ENCODE results near the gene CNTN5. TPM values are rescaled to one million over a fixed set of nuclear protein-coding genes. Genes with fewer than 3 reads are reported as not detected.

The CNTN5 gene
- total RNA-seq, 2 donors from 2014 or later, result not detected

DNA sequence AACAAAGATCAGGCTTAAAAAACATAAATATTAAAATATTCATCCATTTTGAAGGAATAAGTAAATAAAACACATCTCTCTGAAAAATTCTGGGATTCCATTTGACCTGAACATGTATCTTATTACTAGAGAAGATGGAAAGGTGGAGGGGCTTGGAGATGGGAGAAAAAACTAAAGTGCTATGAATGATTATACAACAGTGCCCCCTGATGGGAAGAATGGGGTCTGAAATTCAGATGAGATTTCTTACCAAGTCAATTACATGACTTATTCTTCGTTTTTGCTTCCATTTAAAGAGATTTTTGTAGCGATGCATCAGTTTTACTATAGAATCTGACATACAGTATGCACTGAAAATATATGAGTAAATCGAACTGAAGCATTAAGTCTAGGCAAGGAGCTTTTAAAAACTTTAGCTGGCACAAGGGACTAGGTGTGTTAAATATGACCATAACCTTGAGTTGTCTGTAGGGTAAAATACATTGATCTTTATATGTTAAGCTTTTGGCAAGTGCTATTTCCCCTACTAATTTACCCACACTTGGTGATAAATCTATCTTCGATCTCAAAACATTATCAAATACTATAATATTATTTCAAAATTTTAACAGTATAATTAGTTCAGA is 718.8 kb downstream of the CNTN5 start:
- Mint-ChIP-seq H3K4me1 (ENCODE audit: low read depth) (no peaks in the 10 kb centered on the region), H3K36me3 (ENCODE audit: insufficient read depth in 2 of 2) (peaks cover 0 to 2% of the 10 kb centered on the region in 2 donors), H3K27ac (no peak overlapping the region), H3K9me3 (peaks cover 8 to 10% of the 10 kb centered on the region in 2 donors), H3K27me3 (ENCODE audit: low read depth) (no peaks in the 10 kb centered on the region), H3K4me3 (no peak overlapping the region)
- ATAC-seq (replicated peaks in 1 of 2) (no peak), DNase-seq (no peak)

DNA sequence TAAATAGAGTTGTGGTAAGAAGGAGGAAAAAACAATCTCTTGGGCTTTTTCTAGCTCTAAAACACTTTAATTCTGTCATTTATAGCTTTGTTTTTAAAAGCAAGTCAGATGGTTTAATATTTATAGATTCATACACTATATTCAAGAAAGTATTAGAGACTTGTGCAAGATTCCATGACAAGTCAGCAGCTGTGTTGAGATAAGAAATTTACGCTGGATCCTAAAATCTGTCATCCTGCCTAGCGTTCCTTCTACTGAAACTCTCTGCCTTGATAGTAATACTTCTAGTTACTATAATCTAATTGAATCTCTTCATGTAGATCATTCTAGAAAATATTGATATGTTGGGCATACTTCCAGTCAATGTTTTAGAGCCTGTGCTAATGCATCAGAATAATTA is 721.8 kb downstream of the CNTN5 start:
- H3K4me3 Mint-ChIP-seq, result no peak overlapping the region
- peaks cover 2% of the 10 kb centered on the region in 2 donors for H3K9me3 Mint-ChIP-seq
- ATAC-seq (replicated peaks in 1 of 2), result no peak
- no peaks in the 10 kb centered on the region for H3K36me3 Mint-ChIP-seq (ENCODE audit: insufficient read depth in 2 of 2)
- no peaks in the 10 kb centered on the region for H3K27me3 Mint-ChIP-seq (ENCODE audit: low read depth)
- no peak overlapping the region for H3K27ac Mint-ChIP-seq
- no peaks in the 10 kb centered on the region for H3K4me1 Mint-ChIP-seq (ENCODE audit: low read depth)
- DNase-seq, result no peak

DNA sequence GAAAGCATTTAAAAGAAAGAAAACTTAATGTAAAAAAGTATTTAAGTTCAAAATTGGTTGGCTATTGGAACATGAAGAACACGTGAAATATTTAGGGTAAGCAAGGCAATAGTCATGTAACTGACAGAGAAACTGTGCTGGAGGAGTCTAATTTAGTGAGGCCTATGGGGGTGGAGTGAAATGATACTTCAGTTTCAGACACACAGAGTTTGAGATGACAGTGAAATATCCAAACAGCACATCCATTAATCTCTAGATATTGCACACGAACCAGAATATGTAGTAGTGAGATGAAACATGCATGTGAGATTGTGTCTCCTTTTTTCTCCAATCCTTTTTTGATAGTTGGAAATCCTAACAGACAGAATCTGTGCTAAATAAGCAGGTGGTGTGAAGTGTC is 739.0 kb downstream of the CNTN5 start:
- no peaks in the 10 kb centered on the region for H3K36me3 Mint-ChIP-seq (ENCODE audit: insufficient read depth in 2 of 2)
- no peak overlapping the region for H3K4me3 Mint-ChIP-seq
- no peak overlapping the region for H3K27ac Mint-ChIP-seq
- H3K9me3 Mint-ChIP-seq, result peaks cover 2 to 6% of the 10 kb centered on the region in 2 donors
- H3K27me3 Mint-ChIP-seq (ENCODE audit: low read depth), result no peaks in the 10 kb centered on the region
- DNase-seq (no peak), ATAC-seq (replicated peaks in 1 of 2) (no peak)
- H3K4me1 Mint-ChIP-seq (ENCODE audit: low read depth), result no peaks in the 10 kb centered on the region

DNA sequence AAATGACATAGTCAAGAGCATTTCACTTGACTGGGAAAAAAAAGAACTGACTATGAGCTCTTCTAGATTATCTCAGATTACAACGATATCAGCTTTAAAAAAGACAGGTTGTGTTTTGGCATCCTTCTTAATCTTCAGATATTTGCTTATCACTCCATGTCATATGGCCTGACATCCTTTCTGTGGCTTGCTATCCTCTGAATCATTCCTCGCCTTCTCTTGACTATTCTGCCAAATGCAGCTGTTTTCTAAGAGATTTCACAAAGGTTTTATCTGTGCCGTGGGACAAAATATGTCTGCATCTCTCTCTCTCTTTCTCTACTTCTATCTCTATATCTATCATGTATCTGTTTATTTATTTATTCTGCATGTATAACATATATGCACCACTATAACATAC is 746.1 kb downstream of the CNTN5 start:
- ATAC-seq (replicated peaks in 1 of 2) (no peak), DNase-seq (no peak)
- no peaks in the 10 kb centered on the region for H3K36me3 Mint-ChIP-seq (ENCODE audit: insufficient read depth in 2 of 2)
- no peaks in the 10 kb centered on the region for H3K27me3 Mint-ChIP-seq (ENCODE audit: low read depth)
- H3K4me1 Mint-ChIP-seq (ENCODE audit: low read depth), result no peaks in the 10 kb centered on the region
- H3K27ac Mint-ChIP-seq, result no peak overlapping the region
- H3K9me3 Mint-ChIP-seq, result peaks cover 0 to 4% of the 10 kb centered on the region in 2 donors
- no peak overlapping the region for H3K4me3 Mint-ChIP-seq

DNA sequence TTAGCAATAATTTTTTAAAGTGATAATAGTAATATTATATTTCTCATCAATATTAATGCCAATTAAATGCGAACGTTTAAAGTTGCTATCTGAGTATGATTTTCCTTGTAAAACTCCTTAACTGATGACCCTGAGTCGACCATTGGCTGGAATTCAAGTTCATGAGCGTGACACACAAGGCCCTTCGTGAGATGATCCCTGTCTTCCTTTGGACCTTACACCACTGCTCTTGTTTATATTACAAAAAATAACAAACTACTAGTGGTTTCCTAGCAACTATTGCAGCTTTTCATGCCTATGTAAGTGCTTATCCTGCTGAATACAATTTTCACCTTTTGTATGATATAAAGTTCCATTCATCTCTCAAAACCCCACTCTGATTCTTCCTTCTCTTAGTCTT is 752.9 kb downstream of the CNTN5 start:
- Mint-ChIP-seq H3K4me3 (no peak overlapping the region), H3K4me1 (ENCODE audit: low read depth) (no peaks in the 10 kb centered on the region), H3K27me3 (ENCODE audit: low read depth) (no peaks in the 10 kb centered on the region), H3K36me3 (ENCODE audit: insufficient read depth in 2 of 2) (no peaks in the 10 kb centered on the region), H3K27ac (no peak overlapping the region), H3K9me3 (peaks cover 0 to 4% of the 10 kb centered on the region in 2 donors)
- DNase-seq (no peak), ATAC-seq (replicated peaks in 1 of 2) (no peak)

DNA sequence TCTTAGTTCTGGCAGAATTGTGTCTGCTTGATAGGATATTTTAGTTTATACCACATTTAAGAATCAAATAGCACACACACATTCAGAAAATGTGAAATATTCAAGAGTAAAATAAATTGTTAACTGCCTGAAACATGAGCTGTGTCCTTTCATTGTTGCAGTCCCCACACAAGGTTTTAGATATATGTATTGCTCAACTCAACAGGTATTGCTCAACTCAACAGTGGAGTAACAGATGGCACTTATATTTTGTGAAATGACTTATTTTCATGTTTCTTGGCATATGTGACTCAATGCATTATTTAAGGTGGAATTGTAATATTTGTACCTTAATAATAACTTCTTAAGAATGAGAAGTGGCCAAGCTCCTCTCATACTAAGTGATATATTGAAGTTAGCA is 760.3 kb downstream of the CNTN5 start:
- H3K9me3 Mint-ChIP-seq, result peaks cover 7 to 10% of the 10 kb centered on the region in 2 donors
- DNase-seq, result no peak
- no peaks in the 10 kb centered on the region for H3K36me3 Mint-ChIP-seq (ENCODE audit: insufficient read depth in 2 of 2)
- ATAC-seq (replicated peaks in 1 of 2), result no peak
- H3K27me3 Mint-ChIP-seq (ENCODE audit: low read depth), result no peaks in the 10 kb centered on the region
- no peak overlapping the region for H3K27ac Mint-ChIP-seq
- no peak overlapping the region for H3K4me3 Mint-ChIP-seq
- H3K4me1 Mint-ChIP-seq (ENCODE audit: low read depth), result no peaks in the 10 kb centered on the region

DNA sequence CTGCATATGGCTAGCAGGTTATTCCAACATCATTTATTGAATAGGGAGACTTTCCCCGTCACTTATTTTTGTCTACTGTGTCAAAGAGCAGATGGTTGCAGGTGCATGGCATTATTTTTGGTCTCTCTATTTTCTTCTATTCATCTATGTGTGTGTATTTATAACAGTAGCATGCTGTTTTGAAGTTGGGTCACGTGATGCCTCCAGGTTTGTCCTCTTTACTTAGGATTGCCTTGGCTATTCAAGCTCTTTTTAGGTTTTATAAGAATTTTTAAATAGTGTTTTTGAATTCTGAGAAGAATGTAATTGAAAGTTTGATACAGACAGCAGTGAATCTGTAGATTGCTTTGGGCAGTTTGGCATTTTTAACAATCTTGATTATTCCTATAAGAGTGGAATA is 770.6 kb downstream of the CNTN5 start:
- H3K27me3 Mint-ChIP-seq (ENCODE audit: low read depth), result no peaks in the 10 kb centered on the region

DNA sequence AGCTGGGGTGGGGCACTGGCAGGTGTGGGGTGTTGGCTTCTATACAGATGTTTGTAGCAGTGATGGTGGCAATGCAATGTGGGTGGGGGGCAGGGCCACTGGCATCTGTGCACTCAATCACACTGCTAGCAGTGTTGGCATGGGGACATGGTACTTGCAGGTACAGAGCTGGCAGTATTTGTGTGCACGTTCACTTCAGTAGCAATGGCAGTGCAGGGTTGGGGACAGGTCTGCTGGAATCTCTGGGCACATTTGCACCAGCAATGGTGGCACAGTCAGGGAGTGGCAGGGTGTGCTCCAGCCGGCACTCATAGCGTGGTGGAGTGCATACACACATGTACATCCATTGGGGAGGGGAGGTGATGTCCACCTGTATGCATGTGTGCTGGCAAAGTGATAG is 775.2 kb downstream of the CNTN5 start:
- Mint-ChIP-seq H3K4me3 (no peak overlapping the region), H3K27ac (no peak overlapping the region), H3K36me3 (ENCODE audit: insufficient read depth in 2 of 2) (peaks cover 0 to 4% of the 10 kb centered on the region in 2 donors), H3K27me3 (ENCODE audit: low read depth) (no peaks in the 10 kb centered on the region), H3K4me1 (ENCODE audit: low read depth) (no peaks in the 10 kb centered on the region), H3K9me3 (peaks cover 16 to 29% of the 10 kb centered on the region in 2 donors)
- ATAC-seq (replicated peaks in 1 of 2), result no peak
- DNase-seq, result no peak

More for the DNA sequence above, 770.6 kb downstream of the CNTN5 start:
- DNase-seq (no peak), ATAC-seq (replicated peaks in 1 of 2) (no peak)
- Mint-ChIP-seq H3K9me3 (peaks cover 17 to 26% of the 10 kb centered on the region in 2 donors), H3K4me3 (no peak overlapping the region), H3K27ac (no peak overlapping the region), H3K36me3 (ENCODE audit: insufficient read depth in 2 of 2) (peaks cover 0 to 4% of the 10 kb centered on the region in 2 donors), H3K4me1 (ENCODE audit: low read depth) (no peaks in the 10 kb centered on the region)

DNA sequence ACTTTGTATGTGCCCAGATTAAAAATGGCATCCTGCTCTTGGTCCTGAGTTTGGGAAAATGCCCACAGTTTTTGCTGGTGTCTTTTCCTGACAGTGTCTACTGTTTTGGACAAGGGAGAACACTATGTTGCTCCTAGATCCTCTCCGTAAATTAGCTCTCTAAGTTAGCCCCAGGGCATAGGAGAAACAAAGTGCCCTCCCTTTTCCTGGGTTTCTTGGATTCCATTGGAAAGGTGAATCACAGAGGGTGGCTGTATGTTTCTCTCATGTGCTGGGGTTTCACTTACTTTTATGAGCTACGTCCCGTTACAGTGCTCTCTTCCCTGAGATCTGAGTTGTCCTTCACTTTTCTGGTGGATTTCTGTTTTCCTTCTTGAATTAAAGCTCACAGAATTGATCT is 782.8 kb downstream of the CNTN5 start:
- Mint-ChIP-seq H3K36me3 (ENCODE audit: insufficient read depth in 2 of 2) (no peaks in the 10 kb centered on the region), H3K9me3 (peaks cover 8 to 14% of the 10 kb centered on the region in 2 donors), H3K27me3 (ENCODE audit: low read depth) (no peaks in the 10 kb centered on the region), H3K27ac (no peak overlapping the region), H3K4me1 (ENCODE audit: low read depth) (no peaks in the 10 kb centered on the region), H3K4me3 (no peak overlapping the region)
- DNase-seq (no peak), ATAC-seq (replicated peaks in 1 of 2) (no peak)

DNA sequence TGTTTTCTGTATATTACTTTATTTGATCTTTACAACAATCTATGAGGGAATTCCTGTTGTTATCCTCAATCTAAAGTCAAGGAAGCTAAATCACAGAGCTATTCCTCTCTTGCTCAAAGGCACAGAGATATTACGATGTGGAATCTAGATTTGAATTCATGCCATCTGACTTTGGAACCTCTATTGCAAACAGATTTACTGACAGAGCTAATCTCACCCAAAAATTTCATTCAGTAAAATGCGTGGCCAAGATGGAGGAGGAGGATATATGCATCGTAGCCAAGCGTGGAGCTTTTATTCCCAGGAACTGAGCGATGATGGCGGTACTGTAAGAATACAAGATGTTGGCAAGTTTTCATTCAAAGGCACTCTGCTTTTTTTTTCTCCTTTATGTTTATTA is 791.8 kb downstream of the CNTN5 start:
- peaks cover 6 to 17% of the 10 kb centered on the region in 2 donors for H3K9me3 Mint-ChIP-seq
- H3K27ac Mint-ChIP-seq, result no peak overlapping the region
- H3K4me3 Mint-ChIP-seq, result no peak overlapping the region
- no peak for ATAC-seq (replicated peaks in 1 of 2)
- H3K36me3 Mint-ChIP-seq (ENCODE audit: insufficient read depth in 2 of 2), result no peaks in the 10 kb centered on the region
- no peaks in the 10 kb centered on the region for H3K27me3 Mint-ChIP-seq (ENCODE audit: low read depth)
- no peak for DNase-seq
- H3K4me1 Mint-ChIP-seq (ENCODE audit: low read depth), result no peaks in the 10 kb centered on the region

DNA sequence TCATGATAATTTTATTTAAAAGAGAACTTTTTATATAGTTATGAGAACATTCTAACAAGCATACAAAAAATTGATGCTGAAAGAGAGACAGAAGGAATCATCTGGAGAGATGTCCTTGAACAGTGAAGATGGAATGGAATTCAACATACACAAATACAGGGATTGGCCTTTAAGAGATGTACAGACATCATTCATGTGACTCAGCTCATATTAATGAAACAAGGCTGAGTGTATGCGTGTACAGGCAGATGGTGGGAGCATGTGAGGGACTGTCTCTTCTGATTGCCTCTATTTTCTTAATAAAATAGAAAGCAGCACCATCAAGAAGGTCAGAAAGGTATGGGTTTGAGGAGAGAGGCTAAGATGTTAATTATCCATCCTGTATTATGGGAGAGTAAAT is 793.3 kb downstream of the CNTN5 start:
- Mint-ChIP-seq H3K9me3 (peaks cover 6 to 15% of the 10 kb centered on the region in 2 donors), H3K27me3 (ENCODE audit: low read depth) (no peaks in the 10 kb centered on the region), H3K27ac (no peak overlapping the region), H3K4me1 (ENCODE audit: low read depth) (no peaks in the 10 kb centered on the region), H3K4me3 (no peak overlapping the region), H3K36me3 (ENCODE audit: insufficient read depth in 2 of 2) (no peaks in the 10 kb centered on the region)
- DNase-seq (no peak), ATAC-seq (replicated peaks in 1 of 2) (no peak)

DNA sequence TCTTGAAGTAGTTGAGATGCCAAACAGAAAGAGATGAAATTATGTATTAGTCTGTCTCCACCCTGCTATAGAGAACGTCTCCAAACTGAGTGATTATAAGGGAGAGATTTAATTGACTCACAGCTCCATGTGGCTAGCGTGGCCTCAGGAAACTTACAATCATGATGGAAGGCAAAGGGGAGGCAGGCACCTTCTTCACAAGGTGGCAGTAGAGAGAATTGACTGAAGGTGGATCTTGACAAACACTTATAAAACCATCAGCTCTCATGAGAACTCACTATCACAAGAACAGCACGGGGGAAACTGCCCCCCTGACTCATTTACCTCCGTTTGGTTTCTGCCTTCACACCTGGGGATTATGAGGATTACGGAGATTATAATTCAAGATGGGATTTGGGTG is 794.0 kb downstream of the CNTN5 start:
- H3K27me3 Mint-ChIP-seq (ENCODE audit: low read depth), result no peaks in the 10 kb centered on the region

DNA sequence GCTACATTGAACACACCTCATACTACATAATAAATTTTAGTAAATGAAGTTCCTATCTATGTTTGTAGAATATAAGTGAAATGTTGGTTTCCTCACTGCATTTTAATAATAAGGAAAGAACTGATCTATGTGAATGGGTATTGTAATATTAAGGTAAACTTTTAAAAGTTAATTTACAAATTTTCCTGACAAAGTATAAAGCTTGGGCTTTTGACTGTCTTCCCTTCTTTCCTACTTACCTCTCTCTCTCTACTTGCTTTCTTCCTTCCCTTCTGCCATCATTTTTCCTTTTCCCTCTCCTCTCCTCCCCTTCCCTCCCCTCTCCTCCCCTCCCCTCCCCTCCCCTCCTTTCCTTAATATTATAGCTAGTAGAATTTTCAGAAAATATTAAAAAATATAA is 798.2 kb downstream of the CNTN5 start:
- DNase-seq (no peak), ATAC-seq (replicated peaks in 1 of 2) (no peak)
- H3K9me3 Mint-ChIP-seq, result peaks cover 12 to 22% of the 10 kb centered on the region in 2 donors
- no peak overlapping the region for H3K27ac Mint-ChIP-seq
- no peaks in the 10 kb centered on the region for H3K27me3 Mint-ChIP-seq (ENCODE audit: low read depth)
- H3K36me3 Mint-ChIP-seq (ENCODE audit: insufficient read depth in 2 of 2), result peaks cover 3% of the 10 kb centered on the region in 2 donors
- H3K4me3 Mint-ChIP-seq, result no peak overlapping the region
- no peaks in the 10 kb centered on the region for H3K4me1 Mint-ChIP-seq (ENCODE audit: low read depth)

More for the DNA sequence above, 794.0 kb downstream of the CNTN5 start:
- Mint-ChIP-seq H3K27ac (no peak overlapping the region), H3K4me3 (no peak overlapping the region), H3K4me1 (ENCODE audit: low read depth) (no peaks in the 10 kb centered on the region), H3K9me3 (peaks cover 10 to 18% of the 10 kb centered on the region in 2 donors), H3K36me3 (ENCODE audit: insufficient read depth in 2 of 2) (peaks cover 3% of the 10 kb centered on the region in 2 donors)
- DNase-seq, result no peak
- no peak for ATAC-seq (replicated peaks in 1 of 2)

DNA sequence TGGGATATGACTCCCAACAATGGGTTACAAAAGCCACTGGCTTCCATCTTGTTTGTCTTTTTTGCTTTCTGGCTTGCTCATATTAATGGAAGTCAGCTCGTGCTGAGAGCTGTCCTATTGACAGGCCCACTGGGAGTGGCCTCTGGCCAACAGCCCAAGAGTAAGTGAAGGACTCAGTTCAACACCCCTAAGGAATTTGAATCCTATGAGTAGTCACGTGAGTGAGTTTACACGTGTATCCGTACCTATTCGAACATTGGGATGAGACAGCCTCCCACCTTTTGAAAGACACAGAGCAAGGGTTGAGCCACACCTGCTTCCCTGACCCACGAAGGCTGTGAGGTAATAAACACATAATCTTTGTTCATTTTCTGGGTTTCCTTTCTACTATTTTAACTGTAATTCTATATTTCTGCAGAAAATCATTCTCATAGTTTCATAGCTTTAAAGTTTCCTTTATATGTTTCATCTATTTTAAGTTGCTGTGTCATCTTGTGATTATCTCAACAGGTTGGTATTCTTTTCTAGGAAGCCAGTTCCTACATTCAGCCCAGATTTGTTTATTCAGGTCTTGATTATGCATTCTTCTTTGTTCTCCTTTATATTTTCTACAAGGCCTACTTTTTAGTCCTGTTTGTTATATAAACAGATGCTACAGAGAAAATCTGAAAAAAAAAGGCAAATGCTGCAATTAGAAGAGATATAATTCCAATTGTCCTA is 802.3 kb downstream of the CNTN5 start:
- ATAC-seq (replicated peaks in 1 of 2) (no peak), DNase-seq (no peak)
- Mint-ChIP-seq H3K36me3 (ENCODE audit: insufficient read depth in 2 of 2) (peaks cover 3% of the 10 kb centered on the region in 2 donors), H3K4me1 (ENCODE audit: low read depth) (no peaks in the 10 kb centered on the region), H3K27ac (no peak overlapping the region), H3K9me3 (peaks cover 10 to 11% of the 10 kb centered on the region in 2 donors), H3K27me3 (ENCODE audit: low read depth) (no peaks in the 10 kb centered on the region), H3K4me3 (no peak overlapping the region)
